ENCODE results near the gene RIIAD1. TPM values are rescaled to one million over a fixed set of nuclear protein-coding genes. Genes with fewer than 3 reads are reported as not detected.
A peak's percentile ranks its signal among the peaks of the same experiment; 100 is the strongest.

The RIIAD1 gene
- total RNA-seq, 2 donors from 2014 or later = 3.3 TPM

DNA sequence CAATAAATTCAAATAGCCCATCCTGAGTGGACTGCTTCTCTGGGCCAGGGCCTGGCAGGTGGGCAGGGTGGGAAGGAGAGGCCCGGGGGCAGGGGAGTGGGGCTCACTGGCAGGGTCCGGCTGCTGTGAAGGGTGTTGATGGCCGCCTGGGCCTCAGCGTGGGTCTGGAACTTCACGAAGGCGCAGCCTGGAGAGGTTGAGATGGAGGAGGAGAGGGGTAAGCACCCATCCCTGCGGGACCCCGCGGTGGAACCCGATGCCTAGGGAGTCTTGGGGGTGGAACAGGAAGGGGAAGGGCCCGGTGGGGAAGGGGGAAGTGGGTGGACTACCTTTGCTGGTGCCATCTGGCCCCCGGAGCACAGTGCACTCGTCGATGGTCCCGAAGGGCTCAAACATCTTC, 12.4 kb upstream of the RIIAD1 start:
- DNase-seq = no peak
- ATAC-seq = no peak
- intact Hi-C loops (cut with DNase I) = no loop called here

DNA sequence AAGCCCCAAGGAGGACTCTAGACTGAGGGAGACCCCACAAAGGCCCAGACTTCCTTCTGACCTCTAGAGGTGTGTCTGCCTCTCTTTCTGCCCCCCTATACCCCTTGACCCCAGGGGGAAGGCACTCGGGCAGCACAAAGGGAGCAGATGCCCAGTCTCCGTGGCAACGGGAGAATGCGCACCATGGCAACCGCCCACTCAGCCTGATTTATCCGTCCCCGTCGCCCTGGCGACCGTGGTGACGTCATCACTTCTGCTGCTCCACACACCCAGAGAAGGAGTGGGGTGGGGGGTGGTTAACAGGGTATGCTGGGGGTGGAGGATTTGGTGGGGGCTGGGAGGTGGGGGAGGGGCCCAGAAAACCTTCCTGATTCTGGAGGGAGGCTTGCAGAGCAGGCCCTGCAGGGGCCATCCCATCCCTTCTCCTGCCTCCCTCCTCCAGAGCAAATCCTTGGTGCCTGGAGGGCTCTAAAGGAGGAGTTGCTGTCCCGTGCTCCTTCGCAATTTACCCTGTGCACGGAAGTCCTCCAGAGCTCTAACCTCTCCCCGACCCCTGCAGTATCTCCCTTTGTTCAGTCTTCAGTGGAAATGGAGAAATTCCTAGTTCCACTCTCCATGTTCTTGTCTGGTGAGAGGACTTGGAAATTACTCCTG, 11.0 kb upstream of the RIIAD1 start:
- ATAC-seq (no peak), DNase-seq (no peak)
- intact Hi-C loops (cut with DNase I) = no loop called here

DNA sequence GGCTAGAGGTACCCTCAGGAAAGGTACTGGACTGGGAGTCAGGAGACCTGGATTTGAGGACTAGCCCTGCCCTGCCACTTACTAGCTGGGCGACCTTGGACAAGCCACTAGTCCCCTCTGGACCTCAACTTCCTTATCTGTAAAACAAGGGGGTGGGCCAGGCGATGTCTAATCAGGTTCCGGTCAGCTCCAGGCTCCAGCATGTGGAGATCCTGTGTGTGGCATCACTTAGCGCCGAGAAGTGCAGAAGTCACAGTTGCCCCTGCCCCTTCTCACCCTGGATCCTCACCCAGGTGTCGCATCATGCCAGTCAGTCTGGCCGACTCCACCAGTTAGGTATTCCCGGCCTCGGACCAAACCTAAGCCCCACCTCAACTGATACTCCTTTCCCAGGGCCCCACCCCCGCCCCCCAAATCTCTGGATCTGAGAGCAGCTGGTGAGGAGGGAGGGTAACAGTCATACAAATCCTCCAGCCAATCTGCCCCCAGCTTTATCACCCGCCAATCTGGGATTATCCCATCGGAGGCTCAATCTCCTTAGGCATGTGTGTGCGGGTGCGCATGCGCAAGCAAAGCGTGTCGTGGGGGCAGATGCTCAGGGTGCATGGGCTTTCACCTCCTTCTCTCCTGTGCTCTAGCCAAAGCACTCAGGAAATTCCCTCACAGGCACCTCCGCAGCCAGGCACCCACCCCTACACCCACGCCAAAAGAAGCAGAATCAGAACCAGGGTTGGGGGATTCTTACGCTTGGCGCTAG, 10.1 kb upstream of the RIIAD1 start:
- intact Hi-C loops (cut with DNase I) = no loop called here
- no peak for ATAC-seq
- DNase-seq = no peak

DNA sequence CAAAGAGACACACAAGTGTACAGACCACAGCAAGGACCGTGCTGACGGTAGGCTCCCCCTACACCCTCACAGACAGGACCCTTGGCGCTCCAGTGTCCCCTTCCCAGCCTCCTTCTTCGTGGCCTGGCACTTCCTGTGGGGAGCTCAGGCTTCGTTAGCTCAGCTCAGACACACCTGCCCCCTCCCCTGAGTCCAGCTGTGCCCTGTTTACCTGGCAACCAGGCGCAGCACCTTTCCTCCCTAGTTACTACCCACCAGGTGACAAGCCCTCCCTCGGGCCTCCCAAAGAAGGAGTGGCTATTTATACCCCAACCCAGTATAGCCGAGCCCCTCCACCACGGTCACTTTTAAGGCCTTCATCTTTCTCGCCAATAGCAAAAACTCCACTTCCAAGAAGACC, 9.4 kb upstream of the RIIAD1 start:
- no peak for ATAC-seq
- no peak for DNase-seq
- intact Hi-C loops (cut with DNase I) = no loop called here

DNA sequence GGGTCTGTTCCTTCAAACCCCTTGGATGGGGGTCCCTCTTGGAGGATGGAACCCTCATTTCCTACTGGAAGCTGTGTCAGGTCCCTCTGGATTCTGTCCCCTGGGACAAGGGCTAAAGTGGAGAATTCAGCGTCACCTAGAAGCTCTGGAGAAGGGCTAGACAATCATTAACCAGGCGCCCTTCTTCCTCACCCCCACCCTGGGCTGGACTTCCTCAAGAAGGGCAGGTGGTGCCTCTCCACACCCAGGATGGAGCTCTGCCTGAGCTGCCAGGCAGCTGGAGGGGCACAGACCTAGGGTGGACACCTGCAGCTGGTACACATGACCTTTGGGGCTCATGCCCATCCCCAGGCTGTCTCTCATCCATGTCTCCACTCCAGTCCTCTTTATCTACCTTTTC, 8.3 kb upstream of the RIIAD1 start:
- ATAC-seq = no peak
- intact Hi-C loops (cut with DNase I) = no loop called here
- no peak for DNase-seq

DNA sequence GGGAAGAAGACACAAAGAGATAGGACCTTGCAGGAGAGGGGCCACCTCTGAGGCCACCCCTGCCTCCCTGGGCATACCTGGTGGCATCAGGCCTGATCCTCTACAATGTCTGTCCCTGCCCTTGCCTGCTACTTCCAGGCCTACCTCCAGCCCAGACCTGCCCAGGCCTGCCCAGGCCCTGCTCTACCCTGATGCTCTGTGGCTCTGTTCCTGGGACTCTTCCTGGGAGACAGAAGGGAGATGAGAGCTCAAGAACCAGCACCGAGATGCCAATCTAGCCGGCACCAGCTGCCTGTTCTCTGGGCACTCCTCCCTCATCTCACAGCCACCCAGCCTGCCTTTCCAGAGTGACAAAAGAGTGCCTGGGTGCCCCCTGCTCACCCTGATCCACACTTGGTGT, 7.4 kb upstream of the RIIAD1 start:
- intact Hi-C loops (cut with DNase I) = no loop called here
- ATAC-seq (no peak), DNase-seq (no peak)

DNA sequence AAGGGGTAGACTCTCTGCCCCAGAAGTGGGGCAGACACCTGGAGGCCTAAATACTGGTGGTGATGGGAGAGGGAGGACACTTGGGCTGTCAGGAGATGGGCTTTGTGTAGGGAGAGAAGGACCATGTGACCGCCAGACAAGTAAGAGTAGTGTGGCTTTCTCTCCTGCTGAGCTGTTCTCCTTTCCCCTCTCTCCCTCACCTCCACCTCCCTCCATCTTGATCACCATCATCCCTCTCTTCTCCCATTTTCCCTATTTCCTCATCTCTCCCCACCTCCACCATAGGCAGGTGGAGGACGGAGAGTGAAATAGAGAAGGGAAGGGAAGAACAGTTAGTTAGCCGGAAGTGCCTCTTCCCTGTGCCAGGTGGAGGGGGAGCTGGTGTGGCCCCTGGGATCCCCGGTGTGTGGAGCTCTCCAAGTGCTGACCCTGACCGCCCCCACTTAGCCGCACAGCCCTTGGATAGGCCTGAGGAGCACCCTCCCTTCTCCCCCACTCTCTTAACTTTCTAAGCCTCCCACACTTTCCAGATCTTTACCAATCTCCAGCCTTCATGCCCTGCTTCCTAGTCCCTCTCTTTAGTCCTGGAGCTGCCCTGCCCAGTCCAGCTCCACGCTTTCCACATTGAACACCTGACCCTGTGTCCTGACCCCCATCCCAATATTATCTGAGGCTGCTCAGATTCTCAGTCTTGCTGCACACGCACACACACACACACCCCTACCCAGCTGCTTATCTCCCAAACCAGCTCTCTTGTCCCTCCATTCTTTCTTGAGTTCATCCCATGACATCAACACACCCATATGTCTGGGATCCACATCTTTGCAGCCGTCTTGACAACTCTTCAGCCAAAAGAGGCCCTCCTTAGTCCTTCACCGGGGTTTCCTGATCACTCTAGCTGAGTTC, 6.2 kb upstream of the RIIAD1 start:
- DNase-seq (no peak), ATAC-seq (no peak)
- intact Hi-C loops (cut with DNase I) = no loop called here

DNA sequence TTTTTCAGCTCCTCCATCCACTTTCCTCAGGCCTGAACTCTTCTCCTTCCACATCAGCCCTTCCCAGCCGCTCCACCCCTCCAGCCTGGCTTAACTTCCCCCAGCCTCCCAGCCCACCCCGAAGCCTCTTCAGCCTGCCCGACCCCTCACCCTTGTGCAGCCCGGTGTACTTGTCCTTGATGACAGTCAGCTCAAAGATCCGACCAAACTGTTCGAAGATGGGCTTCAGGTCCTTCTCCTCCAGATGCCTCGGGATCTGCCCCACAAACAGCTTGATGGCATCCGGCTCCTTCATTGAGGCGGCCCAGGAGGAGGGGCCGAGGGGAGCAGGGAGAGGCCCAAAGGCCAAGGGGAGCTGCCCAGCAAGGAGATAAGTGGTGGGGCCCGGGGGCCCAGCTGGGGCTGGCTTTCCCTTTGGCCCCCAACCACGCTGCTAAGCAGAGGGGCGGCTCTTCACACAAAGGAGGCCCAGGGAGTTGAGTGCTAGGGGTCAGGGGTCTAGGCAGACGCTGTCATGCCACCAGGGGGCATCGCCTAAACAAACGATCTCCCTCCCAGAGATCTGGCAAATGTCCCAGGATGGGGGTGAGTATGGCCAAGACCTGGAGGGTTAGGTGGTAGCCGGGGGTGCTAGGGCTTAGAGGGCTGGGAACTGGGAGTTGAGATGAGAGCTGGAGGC, 5.5 kb upstream of the RIIAD1 start:
- intact Hi-C loops (cut with DNase I) = no loop called here
- DNase-seq (no peak), ATAC-seq (no peak)

DNA sequence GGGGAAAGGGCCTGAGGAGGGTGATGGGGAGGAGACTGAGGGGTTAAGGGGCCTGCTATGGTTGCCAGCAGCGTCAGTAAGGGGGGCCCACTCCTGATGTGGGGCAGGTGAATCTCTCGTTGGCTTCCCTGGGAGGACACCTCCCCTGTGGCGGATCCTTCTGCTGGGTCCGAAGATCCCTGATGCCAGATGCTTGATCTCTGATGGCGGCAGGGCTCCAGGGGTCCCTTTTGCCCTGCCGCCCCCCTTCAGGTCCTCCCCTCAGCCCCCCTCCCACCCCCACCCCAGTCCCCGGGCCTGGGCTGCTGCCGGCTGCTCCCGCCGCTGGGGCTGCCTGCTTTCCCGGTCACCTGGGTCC, 4.9 kb upstream of the RIIAD1 start:
- DNase-seq (no peak), ATAC-seq (no peak)
- intact Hi-C loops (cut with DNase I) = no loop called here

DNA sequence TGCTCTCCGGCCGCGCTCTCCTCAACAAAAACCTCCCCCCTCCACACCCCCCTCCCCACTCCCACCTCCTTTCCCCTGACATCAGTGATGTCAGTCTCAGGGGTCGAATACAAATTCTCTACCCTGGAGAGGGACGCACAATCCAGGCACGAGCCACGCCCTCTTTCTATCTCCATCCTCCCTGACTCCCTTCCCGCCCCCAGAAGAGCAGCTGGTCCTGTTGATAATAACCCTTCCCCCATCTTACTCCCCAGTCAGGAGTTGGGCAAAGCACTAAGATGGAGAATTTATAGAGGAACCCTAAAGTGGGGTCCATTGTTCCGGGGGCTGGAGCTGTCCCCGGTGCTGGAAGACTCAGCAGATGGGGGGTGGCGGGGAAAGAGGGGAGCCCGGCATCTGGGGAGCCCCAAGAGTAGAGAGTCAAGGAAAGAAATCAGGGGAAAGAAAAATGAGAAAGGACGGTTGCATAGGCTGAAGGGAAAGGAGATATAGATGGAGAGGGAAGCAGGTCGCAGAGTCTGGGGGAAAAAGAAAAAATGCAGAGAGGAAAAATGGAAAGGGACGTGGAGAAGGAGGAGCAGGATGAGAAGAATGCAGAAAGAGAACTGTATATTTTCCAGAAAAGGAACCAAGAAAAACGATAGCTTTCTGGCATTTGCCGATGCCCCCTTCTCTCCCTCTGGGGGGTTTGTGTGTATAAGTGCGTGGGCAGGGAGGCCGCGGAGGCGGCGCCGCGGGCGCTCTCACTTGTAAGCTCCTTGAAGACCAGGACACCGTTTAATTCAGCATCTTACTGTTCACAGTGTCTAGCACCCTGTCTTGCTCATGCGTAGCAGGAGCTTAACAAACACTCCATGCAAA, 4.3 kb upstream of the RIIAD1 start, which contains the start of gene CELF3:
TSS of gene CELF3 (minus strand) at position 33 of the 861 bp plus-strand sequence. CDS start 783 bp downstream, outside the sequence.
- DNase-seq (no peak), ATAC-seq (peak in 1 of 2 donors; percentile 4)
- intact Hi-C loops (cut with DNase I) = no loop called here

DNA sequence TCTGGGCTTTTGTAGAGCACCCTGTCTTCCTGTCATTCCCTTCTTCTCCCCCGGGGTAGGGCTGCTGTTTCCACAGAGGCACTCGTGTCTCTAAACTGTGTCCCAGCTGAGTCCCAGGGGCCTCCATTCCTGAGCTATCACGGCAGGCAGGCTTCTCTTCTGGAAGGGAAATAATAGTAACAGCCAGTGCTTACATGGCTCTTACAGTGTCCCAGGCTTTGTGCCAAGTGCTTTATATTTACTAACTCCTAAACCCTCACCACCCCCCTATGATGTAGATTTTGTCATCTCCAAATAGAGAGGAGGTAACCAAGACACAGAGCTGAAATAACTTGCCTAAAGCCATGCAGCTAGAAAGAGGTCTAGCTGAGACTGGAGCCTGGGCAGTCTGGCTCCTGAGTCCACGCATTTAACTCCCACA, 3.3 kb upstream of the RIIAD1 start:
- intact Hi-C loops (cut with DNase I) = no loop called here
- DNase-seq = no peak
- ATAC-seq = no peak

DNA sequence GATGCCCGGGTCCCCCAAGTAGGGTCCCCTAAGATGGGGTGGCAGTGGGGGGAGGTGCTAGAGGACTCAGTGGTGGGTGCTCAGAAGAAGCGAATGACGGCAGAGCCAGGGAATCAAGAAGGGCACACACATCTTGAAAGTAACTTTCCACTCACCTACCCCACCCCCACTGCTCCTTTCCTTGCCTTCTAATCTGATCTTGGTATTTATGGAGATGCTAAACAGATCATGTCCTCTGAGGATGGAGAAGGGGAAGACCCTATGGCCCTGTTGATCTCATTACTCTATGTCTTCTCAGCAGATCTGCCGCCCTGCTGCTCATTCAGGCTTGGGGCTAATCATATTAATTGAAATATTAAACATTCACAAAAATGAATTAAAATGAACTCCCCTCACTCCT, 2.7 kb upstream of the RIIAD1 start:
- intact Hi-C loops (cut with DNase I) = no loop called here

DNA sequence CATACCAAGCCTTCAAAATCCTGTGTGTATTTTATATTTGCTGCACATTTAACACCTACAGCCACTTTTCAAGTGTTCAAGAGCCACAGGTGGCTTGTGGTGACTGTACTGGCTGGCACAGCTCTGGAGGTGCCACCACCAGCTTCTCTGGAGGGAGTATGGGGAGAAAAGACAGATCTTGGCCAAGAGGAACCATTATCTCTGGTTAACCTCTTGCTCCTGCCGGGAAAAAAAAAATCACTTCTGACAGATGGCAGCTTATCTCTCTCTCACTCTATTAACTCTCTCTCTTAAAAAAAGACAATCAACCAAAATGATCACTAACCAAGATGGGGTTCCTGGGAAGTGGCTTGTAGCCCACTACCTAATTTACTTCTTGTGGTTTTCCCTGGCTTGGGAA, 1.2 kb upstream of the RIIAD1 start:
- intact Hi-C loops (cut with DNase I) = loop anchor here in 1 of 2 donors (5.0 kb wide), 1 partner anchor 108 kb away; the partner anchor contains the start of gene SNX27
- ATAC-seq (no peak), DNase-seq (no peak)

More for the DNA sequence above, 2.7 kb upstream of the RIIAD1 start:
- no peak for ATAC-seq
- DNase-seq = no peak

DNA sequence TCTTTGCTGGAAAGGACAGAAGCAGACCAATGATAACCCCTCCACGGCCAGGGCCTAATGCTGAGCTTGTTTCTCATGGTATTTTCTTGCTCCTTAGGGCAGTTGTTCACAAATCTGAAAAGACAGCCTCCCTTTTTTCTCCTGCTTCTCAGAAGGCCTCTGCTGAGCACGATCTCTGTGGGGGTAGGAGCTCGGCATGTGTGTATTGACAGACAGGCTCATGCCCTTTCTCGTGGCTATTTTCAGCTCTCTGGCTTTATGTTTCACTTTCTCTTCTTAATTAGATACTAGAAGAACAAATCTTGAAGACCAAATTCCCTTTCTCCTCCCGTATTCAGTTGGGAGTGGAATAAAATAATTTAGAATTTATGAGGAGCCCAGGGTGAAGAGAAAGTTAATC, 768 bp upstream of the RIIAD1 start:
- intact Hi-C loops (cut with DNase I) = loop anchor here in 1 of 2 donors (5.0 kb wide), 1 partner anchor 108 kb away; the partner anchor contains the start of gene SNX27
- no peak for DNase-seq
- ATAC-seq = peak; percentile 60 to 67

DNA sequence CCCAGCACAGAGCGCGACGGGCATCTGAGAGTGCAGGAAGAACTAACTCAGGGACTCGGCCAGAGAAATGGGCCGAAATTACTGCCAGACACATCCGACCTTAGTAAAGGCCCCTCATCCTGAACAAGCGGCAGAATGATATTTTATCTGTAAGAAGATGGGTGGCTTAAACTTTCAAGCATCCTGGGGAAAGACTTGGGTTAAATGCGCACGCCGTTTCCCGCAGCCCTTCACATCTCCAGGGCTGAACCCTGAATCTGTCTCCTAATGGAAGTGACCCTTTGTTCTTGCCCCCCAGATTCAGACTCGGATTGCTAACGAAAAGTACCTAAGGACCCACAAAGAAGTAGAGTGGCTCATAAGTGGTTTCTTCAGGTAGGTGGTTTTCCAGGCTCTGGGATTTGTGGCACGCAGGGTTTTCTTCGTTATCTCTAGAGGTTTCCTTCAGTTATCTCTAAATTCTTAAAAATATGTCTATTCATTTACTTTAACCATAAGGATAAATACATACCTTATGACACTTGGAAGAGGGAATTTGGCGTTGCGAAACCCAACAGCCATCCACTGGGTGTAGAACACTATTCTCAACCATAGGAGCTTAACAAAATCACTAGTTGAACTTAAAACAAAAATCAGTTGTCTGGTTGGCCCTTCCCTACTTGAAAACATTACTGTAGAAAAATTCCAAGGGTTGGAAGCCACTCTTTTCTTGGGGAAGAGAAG, 627 bp downstream of the RIIAD1 start:
- intact Hi-C loops (cut with DNase I) = loop anchor here in 1 of 2 donors (5.0 kb wide), 1 partner anchor 110 kb away; the partner anchor contains the start of gene SNX27
- DNase-seq = no peak
- no peak for ATAC-seq

DNA sequence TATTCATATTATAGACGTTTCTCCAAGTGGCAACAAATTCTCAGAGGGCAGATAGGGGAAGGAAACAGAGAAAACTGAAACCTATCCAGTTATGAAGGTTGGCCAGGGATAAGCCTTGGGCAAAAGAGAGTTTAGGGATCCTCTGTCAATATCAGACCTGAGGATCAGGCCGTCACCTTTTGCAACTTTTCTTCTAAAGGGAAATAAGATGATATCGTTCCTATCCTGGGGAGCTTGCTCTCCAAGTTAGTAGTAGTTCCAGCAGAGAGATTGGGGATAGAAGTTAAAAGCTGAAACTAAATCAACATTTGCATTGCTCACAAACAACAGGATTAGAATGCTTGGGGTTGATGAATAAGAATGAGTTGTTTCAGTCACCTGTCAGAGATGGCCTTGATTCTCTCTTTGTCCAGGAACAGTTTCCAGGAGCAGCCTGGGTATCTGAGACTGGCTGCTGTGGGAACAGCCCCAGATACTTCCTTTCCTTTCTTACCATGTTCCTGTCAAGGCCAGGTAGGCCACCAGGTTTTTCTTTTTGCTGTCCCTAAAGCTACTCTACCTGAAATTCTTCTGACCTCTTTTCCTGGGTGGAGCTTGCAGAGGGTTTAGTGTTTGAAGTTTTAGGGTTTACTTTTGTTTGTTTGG, 2.5 kb downstream of the RIIAD1 start:
- intact Hi-C loops (cut with DNase I) = loop anchor here in 1 of 2 donors (5.0 kb wide), 1 partner anchor 112 kb away; the partner anchor contains the start of gene SNX27
- DNase-seq (no peak), ATAC-seq (no peak)

Data from left cardiac atrium (tissue), 4 donors.